GM19372 (cell line): ENCODE results near the gene KDF1.
"Not testable (repeated sequence)": the region's sequence is repeated elsewhere in the genome, so short reads cannot be mapped to it uniquely, and the experiment has no call there.

Source experiments
- ATAC-seq: cut with Tn5 transposase; IDR thresholded peaks from one replicate; pipeline ENCODE4 v1.9.1; 2021; ENCODE audit warnings: mild to moderate bottlenecking, low read depth, moderate library complexity; ENCODE audit not compliant: unreplicated experiment

The KDF1 gene

GRCh38 chr1:26957306-26957705 lies 3.0 kb downstream of the KDF1 start:
- no peak for ATAC-seq

- no peak for ATAC-seq
Measured at GRCh38 chr1:26956321-26956720, 3.9 kb downstream of the KDF1 start.

GRCh38 chr1:26953374-26953773 lies 6.9 kb downstream of the KDF1 start:
- ATAC-seq: no peak

- ATAC-seq: no peak
Measured at GRCh38 chr1:26951821-26952497, 8.3 kb downstream of the KDF1 start.

GRCh38 chr1:26951216-26951615 lies 9.1 kb downstream of the KDF1 start:
- no peak for ATAC-seq

- no peak for ATAC-seq
Measured at GRCh38 chr1:26950602-26951001, 9.7 kb downstream of the KDF1 start.

GRCh38 chr1:26949926-26950319 lies 10.3 kb downstream of the KDF1 start:
- ATAC-seq: no peak

GRCh38 chr1:26949266-26949925 lies 10.9 kb downstream of the KDF1 start:
- no peak for ATAC-seq

- ATAC-seq: not testable (repeated sequence)
Measured at GRCh38 chr1:26948725-26949057, 11.6 kb downstream of the KDF1 start.

- no peak for ATAC-seq
Measured at GRCh38 chr1:26946270-26946669, 14.0 kb downstream of the KDF1 start.

- ATAC-seq: no peak
Measured at GRCh38 chr1:26945728-26946127, 14.5 kb downstream of the KDF1 start.

- ATAC-seq: no peak
Measured at GRCh38 chr1:26945138-26945537, 15.1 kb downstream of the KDF1 start.

GRCh38 chr1:26942656-26943055 lies 17.6 kb downstream of the KDF1 start:
- no peak for ATAC-seq

- ATAC-seq: no peak
Measured at GRCh38 chr1:26941311-26941710, 19.0 kb downstream of the KDF1 start.

- no peak for ATAC-seq
Measured at GRCh38 chr1:26938659-26939025, 21.6 kb downstream of the KDF1 start.

- no peak for ATAC-seq
Measured at GRCh38 chr1:26938004-26938658, 22.1 kb downstream of the KDF1 start.

GRCh38 chr1:26936823-26937222 lies 23.4 kb downstream of the KDF1 start:
- no peak for ATAC-seq

GRCh38 chr1:26932531-26932930 lies 27.7 kb downstream of the KDF1 start:
- ATAC-seq: no peak

- ATAC-seq: no peak
Measured at GRCh38 chr1:26923711-26924110, 36.6 kb downstream of the KDF1 start.

- ATAC-seq: no peak
Measured at GRCh38 chr1:26922901-26923300, 37.4 kb downstream of the KDF1 start.

GRCh38 chr1:26922431-26922729 lies 37.9 kb downstream of the KDF1 start:
- no peak for ATAC-seq
